ENCODE measurements around the gene KLHL2.

Gene KLHL2

GRCh38 chr4:165194368-165194767 lies 13.0 kb upstream of the KLHL2 start:
- no peak for ATAC-seq

GRCh38 chr4:165198329-165198728 lies 9.0 kb upstream of the KLHL2 start:
- TF ChIP-seq BACH2 (CRISPR knock-in tag; IDR thresholded peaks at IDR 0.05; ENCODE audit: borderline replicate concordance), result no peak
- no peak for TF ChIP-seq ZFP3 (CRISPR knock-in tag; IDR thresholded peaks at IDR 0.05)
- no peak for TF ChIP-seq CSDC2 (CRISPR knock-in tag; IDR thresholded peaks at IDR 0.05)
- no peak for TF ChIP-seq PPARA (CRISPR knock-in tag; IDR thresholded peaks at IDR 0.05; ENCODE audit: borderline replicate concordance)
- no peak for TF ChIP-seq TCF4 (CRISPR knock-in tag; IDR thresholded peaks at IDR 0.05; ENCODE audit: borderline replicate concordance)
- TF ChIP-seq ZC3H10 (CRISPR knock-in tag; IDR thresholded peaks at IDR 0.05), result no peak
- TF ChIP-seq TSHZ2 (CRISPR knock-in tag; IDR thresholded peaks at IDR 0.05), result no peak
- no peak for TF ChIP-seq CSRNP3 (CRISPR knock-in tag; IDR thresholded peaks at IDR 0.05)
- ATAC-seq, result no peak

More at GRCh38 chr4:165194368-165194767, 13.0 kb upstream of the KLHL2 start:
- TF ChIP-seq CREB5 (CRISPR knock-in tag; IDR thresholded peaks at IDR 0.05; ENCODE audit: low read depth) (no peak), PATZ1 (CRISPR knock-in tag; IDR thresholded peaks at IDR 0.05; ENCODE audit: borderline replicate concordance) (no peak), ZNF70 (CRISPR knock-in tag; IDR thresholded peaks at IDR 0.05) (no peak), ZC3H10 (CRISPR knock-in tag; IDR thresholded peaks at IDR 0.05) (no peak), BACH2 (CRISPR knock-in tag; IDR thresholded peaks at IDR 0.05; ENCODE audit: borderline replicate concordance) (no peak), ZFP3 (CRISPR knock-in tag; IDR thresholded peaks at IDR 0.05) (no peak), RARB (CRISPR knock-in tag; IDR thresholded peaks at IDR 0.05) (no peak), CSRNP3 (CRISPR knock-in tag; IDR thresholded peaks at IDR 0.05) (no peak), TOX (CRISPR knock-in tag; IDR thresholded peaks at IDR 0.05; ENCODE audit: borderline replicate concordance) (no peak), PPARA (CRISPR knock-in tag; IDR thresholded peaks at IDR 0.05; ENCODE audit: borderline replicate concordance) (no peak), ZNF8 (CRISPR knock-in tag; IDR thresholded peaks at IDR 0.05) (no peak), SNAI2 (CRISPR knock-in tag; IDR thresholded peaks at IDR 0.05) (no peak), ISL1 (CRISPR knock-in tag; IDR thresholded peaks at IDR 0.05) (no peak), TSHZ2 (CRISPR knock-in tag; IDR thresholded peaks at IDR 0.05) (no peak), CSDC2 (CRISPR knock-in tag; IDR thresholded peaks at IDR 0.05) (no peak), OSR1 (CRISPR knock-in tag; IDR thresholded peaks at IDR 0.05) (no peak), ZFP30 (CRISPR knock-in tag; IDR thresholded peaks at IDR 0.05) (no peak), GLIS3 (CRISPR knock-in tag; IDR thresholded peaks at IDR 0.05) (no peak), TCF4 (CRISPR knock-in tag; IDR thresholded peaks at IDR 0.05; ENCODE audit: borderline replicate concordance) (no peak)
